KOPT-K1 (cell line): ENCODE data around the gene TOP3B.

Experiments
- H3K27ac ChIP-seq: fragments of 200-600 bp; sonication (generic); 2 replicates; pipeline ENCODE4 v1.5.1; 2016; ENCODE audit warnings: antibody characterized with exemption, mild to moderate bottlenecking, low read depth, low read length; ENCODE audit not compliant: poor library complexity, severe bottlenecking
- H3K36me3 ChIP-seq: fragments of 200-600 bp; sonication (generic); 2 replicates; pipeline ENCODE4 v1.5.1; 2017; ENCODE audit warnings: antibody characterized with exemption, mild to moderate bottlenecking, low read length, moderate library complexity; ENCODE audit not compliant: insufficient read depth
- H3K9me3 ChIP-seq: fragments of 200-600 bp; sonication (generic); 2 replicates; pipeline ENCODE4 v1.5.1; 2017; ENCODE audit warnings: antibody characterized with exemption, low read length, mild to moderate bottlenecking; ENCODE audit not compliant: insufficient read depth, poor library complexity, severe bottlenecking

Gene TOP3B

GRCh38 chr22:21909871-21910270, 72.7 kb downstream of the TOP3B start:
- Histone ChIP-seq H3K9me3 (no peaks in the 10 kb centered on the region), H3K27ac (no peak overlapping the region), H3K36me3 (no peaks in the 10 kb centered on the region)

GRCh38 chr22:21907638-21908522, 74.7 kb downstream of the TOP3B start:
- Histone ChIP-seq H3K36me3 (no peaks in the 10 kb centered on the region), H3K27ac (no peak overlapping the region), H3K9me3 (no peaks in the 10 kb centered on the region)
